Measurements from ENCODE around the gene FCGR3B.
"Not testable (repeated sequence)": the region's sequence is repeated elsewhere in the genome, so short reads cannot be mapped to it uniquely, and the experiment has no call there.

The FCGR3B gene

DNA sequence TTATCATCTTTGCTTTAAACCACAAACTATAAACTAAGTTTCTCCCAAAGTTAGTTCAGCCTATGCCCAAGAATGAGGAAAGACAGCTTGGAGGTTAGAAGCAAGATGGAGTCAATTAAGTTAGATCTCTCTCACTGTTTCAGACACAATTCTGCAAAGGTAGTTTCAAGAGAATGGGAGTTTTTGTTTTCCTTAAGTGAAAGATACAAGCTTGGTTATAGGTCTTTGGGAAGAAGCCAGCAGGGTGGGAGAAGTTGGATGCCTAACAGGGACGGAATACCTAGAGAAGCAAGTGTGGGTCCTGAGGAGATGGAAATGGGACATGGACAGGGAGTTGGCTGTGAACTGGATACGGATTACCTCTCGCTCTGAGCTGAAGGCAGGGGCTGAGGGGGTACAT is 6.0 kb upstream of the FCGR3B start:
- H3F3A ChIP-seq (ENCODE audit: insufficient read depth, low read length); H3K27me3 ChIP-seq (ENCODE audit: insufficient read depth, low read length); H3K9me2 ChIP-seq (ENCODE audit: low read depth, low read length); H3K79me2 ChIP-seq (ENCODE audit: insufficient read depth, low read length); H2AFZ ChIP-seq (ENCODE audit: low read length); H3K9ac ChIP-seq (ENCODE audit: low read length); H3K4me2 ChIP-seq (ENCODE audit: low read length); H3K4me1 ChIP-seq (ENCODE audit: insufficient read depth, low read length, severe bottlenecking); H3K27ac ChIP-seq (ENCODE audit: low read depth, low read length, poor library complexity, severe bottlenecking); H3K36me3 ChIP-seq (ENCODE audit: insufficient read depth, low read length); H4K20me1 ChIP-seq (ENCODE audit: insufficient read depth, low read length); H3K9me3 ChIP-seq (ENCODE audit: low read length); H3K4me3 ChIP-seq (ENCODE audit: low read depth, low read length, poor library complexity, severe bottlenecking): not testable (repeated sequence)

DNA sequence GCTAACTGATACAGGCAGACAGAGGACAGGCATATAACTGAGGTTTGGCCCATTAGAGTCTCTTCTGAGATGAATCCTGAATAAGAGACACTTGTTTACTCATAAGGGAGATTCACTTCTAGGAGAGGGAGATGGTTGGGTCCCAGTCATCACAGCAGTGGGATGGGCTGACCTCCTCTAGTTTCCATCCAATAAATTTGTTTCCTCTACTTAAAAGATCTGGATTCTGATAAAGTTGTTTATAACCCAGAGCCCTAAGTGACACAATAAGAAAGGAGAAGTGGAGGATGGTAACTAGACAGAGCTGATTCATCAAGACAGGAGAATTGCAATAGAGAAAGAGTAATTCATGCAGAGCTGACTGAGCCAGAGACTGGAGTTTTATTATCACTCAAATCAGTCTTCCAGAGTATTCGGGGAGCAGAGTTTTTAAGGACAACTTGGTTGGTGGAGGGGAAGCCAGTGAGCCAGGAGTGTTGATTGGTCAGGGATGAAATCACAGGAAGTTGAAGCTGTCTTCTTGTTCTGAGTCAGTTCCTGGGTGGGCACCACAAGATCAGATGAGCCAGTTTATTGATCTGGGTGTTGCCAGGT is 5.3 kb upstream of the FCGR3B start:
- not testable (repeated sequence) for H3K4me1 ChIP-seq (ENCODE audit: insufficient read depth, low read length, severe bottlenecking); H3K9ac ChIP-seq (ENCODE audit: low read length)

DNA sequence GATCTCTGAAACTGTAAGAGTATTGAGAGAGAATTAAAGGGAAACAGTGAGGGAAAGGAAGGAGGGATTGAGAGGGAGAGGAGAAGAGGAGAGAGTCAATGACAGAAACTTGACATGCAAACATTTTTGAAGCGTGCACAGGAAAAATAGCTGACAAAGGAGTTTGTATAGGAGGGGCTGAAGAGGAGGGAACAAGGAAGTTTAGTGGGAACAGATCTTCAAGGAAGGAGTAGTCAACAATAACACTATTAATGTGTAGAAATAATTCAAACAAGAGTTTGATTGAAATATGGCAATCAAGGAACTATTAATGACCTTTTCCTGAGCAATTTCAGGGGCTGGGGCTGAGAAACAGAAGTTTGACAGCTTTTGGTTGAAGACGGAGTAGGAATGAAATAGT is 4.0 kb upstream of the FCGR3B start:
- H3K4me1 ChIP-seq (ENCODE audit: insufficient read depth, low read length, severe bottlenecking); H3K9ac ChIP-seq (ENCODE audit: low read length); H3K27ac ChIP-seq (ENCODE audit: low read depth, low read length, poor library complexity, severe bottlenecking); H4K20me1 ChIP-seq (ENCODE audit: insufficient read depth, low read length); H3K4me2 ChIP-seq (ENCODE audit: low read length); H3K27me3 ChIP-seq (ENCODE audit: insufficient read depth, low read length); H3K79me2 ChIP-seq (ENCODE audit: insufficient read depth, low read length); H3K4me3 ChIP-seq (ENCODE audit: low read depth, low read length, poor library complexity, severe bottlenecking); H3K9me3 ChIP-seq (ENCODE audit: low read length); H3K36me3 ChIP-seq (ENCODE audit: insufficient read depth, low read length); H2AFZ ChIP-seq (ENCODE audit: low read length); H3F3A ChIP-seq (ENCODE audit: insufficient read depth, low read length); H3K9me2 ChIP-seq (ENCODE audit: low read depth, low read length): not testable (repeated sequence)

More for the DNA sequence above, 5.3 kb upstream of the FCGR3B start:
- H3K36me3 ChIP-seq (ENCODE audit: insufficient read depth, low read length); H3K4me3 ChIP-seq (ENCODE audit: low read depth, low read length, poor library complexity, severe bottlenecking); H3K79me2 ChIP-seq (ENCODE audit: insufficient read depth, low read length); H3K4me2 ChIP-seq (ENCODE audit: low read length); H3K9me2 ChIP-seq (ENCODE audit: low read depth, low read length); H3F3A ChIP-seq (ENCODE audit: insufficient read depth, low read length); H3K27ac ChIP-seq (ENCODE audit: low read depth, low read length, poor library complexity, severe bottlenecking); H3K27me3 ChIP-seq (ENCODE audit: insufficient read depth, low read length); H2AFZ ChIP-seq (ENCODE audit: low read length); H3K9me3 ChIP-seq (ENCODE audit: low read length); H4K20me1 ChIP-seq (ENCODE audit: insufficient read depth, low read length): not testable (repeated sequence)

GRCh38 chr1:161630128-161630742 is 741 bp downstream of the FCGR3B start:
- H3K36me3 ChIP-seq (ENCODE audit: insufficient read depth, low read length); H3F3A ChIP-seq (ENCODE audit: insufficient read depth, low read length); H3K4me1 ChIP-seq (ENCODE audit: insufficient read depth, low read length, severe bottlenecking); H2AFZ ChIP-seq (ENCODE audit: low read length); H3K9me3 ChIP-seq (ENCODE audit: low read length); H3K27ac ChIP-seq (ENCODE audit: low read depth, low read length, poor library complexity, severe bottlenecking); H3K9me2 ChIP-seq (ENCODE audit: low read depth, low read length); H3K9ac ChIP-seq (ENCODE audit: low read length); H3K79me2 ChIP-seq (ENCODE audit: insufficient read depth, low read length); H3K4me3 ChIP-seq (ENCODE audit: low read depth, low read length, poor library complexity, severe bottlenecking); H4K20me1 ChIP-seq (ENCODE audit: insufficient read depth, low read length); H3K27me3 ChIP-seq (ENCODE audit: insufficient read depth, low read length); H3K4me2 ChIP-seq (ENCODE audit: low read length): not testable (repeated sequence)

GRCh38 chr1:161626445-161627146 is 4.4 kb downstream of the FCGR3B start:
- H2AFZ ChIP-seq (ENCODE audit: low read length); H3K9me2 ChIP-seq (ENCODE audit: low read depth, low read length): not testable (repeated sequence)

DNA sequence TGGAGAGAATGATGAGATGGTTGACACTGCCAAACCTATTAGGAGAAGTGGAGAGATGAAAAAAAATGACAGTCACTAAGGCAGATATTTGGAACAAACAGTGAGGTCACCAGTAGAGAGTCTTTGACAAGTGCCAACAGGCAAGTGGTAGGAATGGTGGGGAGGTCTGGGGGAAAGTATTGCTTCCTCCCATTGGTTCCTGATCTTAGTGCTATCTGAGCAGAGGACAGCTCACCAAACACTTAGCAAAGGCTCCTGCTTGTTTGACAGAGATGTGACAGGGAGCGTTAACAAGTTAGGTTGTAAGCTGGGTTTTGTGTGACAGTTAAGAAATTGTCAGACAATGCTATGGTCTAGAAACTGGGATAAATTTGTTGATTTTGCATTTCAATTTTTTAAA is 6.4 kb downstream of the FCGR3B start:
- H3K4me1 ChIP-seq (ENCODE audit: insufficient read depth, low read length, severe bottlenecking): peaks cover 14% of the 10 kb centered on the region
- H3F3A ChIP-seq (ENCODE audit: insufficient read depth, low read length); H3K27ac ChIP-seq (ENCODE audit: low read depth, low read length, poor library complexity, severe bottlenecking); H3K9ac ChIP-seq (ENCODE audit: low read length); H4K20me1 ChIP-seq (ENCODE audit: insufficient read depth, low read length); H3K4me2 ChIP-seq (ENCODE audit: low read length); H3K27me3 ChIP-seq (ENCODE audit: insufficient read depth, low read length); H3K9me2 ChIP-seq (ENCODE audit: low read depth, low read length); H2AFZ ChIP-seq (ENCODE audit: low read length); H3K4me3 ChIP-seq (ENCODE audit: low read depth, low read length, poor library complexity, severe bottlenecking); H3K9me3 ChIP-seq (ENCODE audit: low read length); H3K79me2 ChIP-seq (ENCODE audit: insufficient read depth, low read length); H3K36me3 ChIP-seq (ENCODE audit: insufficient read depth, low read length): not testable (repeated sequence)

More at GRCh38 chr1:161626445-161627146, 4.4 kb downstream of the FCGR3B start:
- not testable (repeated sequence) for H3K9ac ChIP-seq (ENCODE audit: low read length); H3F3A ChIP-seq (ENCODE audit: insufficient read depth, low read length); H3K27me3 ChIP-seq (ENCODE audit: insufficient read depth, low read length); H3K36me3 ChIP-seq (ENCODE audit: insufficient read depth, low read length); H3K9me3 ChIP-seq (ENCODE audit: low read length); H3K4me1 ChIP-seq (ENCODE audit: insufficient read depth, low read length, severe bottlenecking); H3K27ac ChIP-seq (ENCODE audit: low read depth, low read length, poor library complexity, severe bottlenecking); H3K4me3 ChIP-seq (ENCODE audit: low read depth, low read length, poor library complexity, severe bottlenecking); H3K79me2 ChIP-seq (ENCODE audit: insufficient read depth, low read length); H4K20me1 ChIP-seq (ENCODE audit: insufficient read depth, low read length); H3K4me2 ChIP-seq (ENCODE audit: low read length)

DNA sequence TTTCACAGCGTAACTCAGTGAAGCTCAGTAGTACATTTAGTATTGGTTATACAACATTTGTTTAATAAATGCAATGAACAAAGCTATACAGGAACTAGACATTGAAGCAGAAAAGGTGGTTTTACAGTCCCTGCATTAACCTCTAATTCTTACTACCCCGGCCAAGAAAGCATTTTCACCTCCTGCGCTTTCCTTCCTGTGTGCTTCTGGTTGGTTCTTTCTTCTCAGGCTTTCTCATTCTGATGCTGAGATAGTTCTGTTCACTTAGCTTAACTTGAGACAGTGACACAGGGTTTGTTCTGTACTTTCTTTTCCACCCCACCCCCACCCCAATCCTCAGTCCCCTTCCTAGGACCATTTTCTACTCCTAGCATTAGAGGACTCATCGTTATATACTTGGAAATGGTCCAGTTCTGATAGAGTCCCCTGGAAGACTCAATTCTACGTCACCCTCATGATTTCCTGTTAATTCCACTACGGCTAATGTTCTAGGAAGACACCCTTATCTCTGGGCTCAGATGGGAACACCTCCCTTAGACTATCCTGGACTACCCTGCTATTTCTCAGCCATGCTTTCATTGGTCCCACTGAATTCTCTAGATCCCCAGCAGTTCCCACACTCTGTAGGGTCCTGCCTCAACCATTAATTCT is 7.5 kb downstream of the FCGR3B start:
- H3K4me2 ChIP-seq (ENCODE audit: low read length); H3F3A ChIP-seq (ENCODE audit: insufficient read depth, low read length); H3K27me3 ChIP-seq (ENCODE audit: insufficient read depth, low read length); H4K20me1 ChIP-seq (ENCODE audit: insufficient read depth, low read length); H3K9ac ChIP-seq (ENCODE audit: low read length); H3K9me2 ChIP-seq (ENCODE audit: low read depth, low read length); H3K9me3 ChIP-seq (ENCODE audit: low read length); H3K27ac ChIP-seq (ENCODE audit: low read depth, low read length, poor library complexity, severe bottlenecking); H3K4me3 ChIP-seq (ENCODE audit: low read depth, low read length, poor library complexity, severe bottlenecking); H2AFZ ChIP-seq (ENCODE audit: low read length); H3K79me2 ChIP-seq (ENCODE audit: insufficient read depth, low read length); H3K36me3 ChIP-seq (ENCODE audit: insufficient read depth, low read length): not testable (repeated sequence)
- peaks cover 14% of the 10 kb centered on the region for H3K4me1 ChIP-seq (ENCODE audit: insufficient read depth, low read length, severe bottlenecking)
